Panc1 (cell line): Measurements from ENCODE around the gene RAET1E. TPM values are rescaled to one million over a fixed set of nuclear protein-coding genes. Genes with fewer than 3 reads are reported as not detected.

Source experiments
- ATAC-seq: fragments of 200-7000 bp; cut with Tn5 transposase; 2 replicates; pipeline ENCODE4 v1.9.1; 2020; ENCODE audit warnings: mild to moderate bottlenecking, moderate library complexity
- BruUV-seq: library from RNA; stranded (reverse); fragments of 400-500 nt; replicated peaks from 2 replicates; lab custom pipeline; 2021; lab: Mats Ljungman, UMichigan
- CTCF ChIA-PET: fragments of 300-600 bp; sonication (Branson Sonifier 250); formaldehyde crosslinking; loops from one replicate; lab custom pipeline; 2022; ENCODE audit warnings: antibody characterized with exemption; lab: Charles Lee
- POLR2A ChIA-PET: fragments of 300-600 bp; sonication (Branson Sonifier 250); formaldehyde crosslinking; loops from one replicate; lab custom pipeline; 2022; ENCODE audit warnings: antibody characterized with exemption; lab: Charles Lee
- DNase-seq: peaks from one replicate; pipeline ENCODE4 v3.0.0-alpha.2; 2010; ENCODE audit warnings: low read depth, low spot score
- H3K27ac ChIP-seq: 2 replicates; pipeline ENCODE4 v1.5.1; 2011; ENCODE audit warnings: mild to moderate bottlenecking, low read length, inconsistent platforms
- H3K27me3 ChIP-seq: fragments of 200-500 bp; sonication (Bioruptor generic); 2 replicates; pipeline ENCODE4 v1.6.0; 2014; ENCODE audit warnings: low read length, inconsistent platforms; ENCODE audit not compliant: control insufficient read depth, insufficient read depth
- H3K36me3 ChIP-seq: fragments of 200-500 bp; sonication (Bioruptor generic); 2 replicates; pipeline ENCODE4 v1.5.1; 2014; ENCODE audit warnings: inconsistent platforms, mild to moderate bottlenecking, low read length, moderate library complexity; ENCODE audit not compliant: control insufficient read depth, insufficient read depth
- H3K4me1 ChIP-seq: 2 replicates; pipeline ENCODE4 v1.5.1; 2011; ENCODE audit warnings: inconsistent platforms, mild to moderate bottlenecking, low read length, moderate library complexity; ENCODE audit not compliant: control insufficient read depth, insufficient read depth
- H3K4me3 ChIP-seq, 2 experiments: 2 replicates each; pipeline ENCODE4 v1.5.1; 2011 to 2012; ENCODE audit warnings: low read depth in 2 of 2, low read length in 2 of 2, mild to moderate bottlenecking in 2 of 2, inconsistent platforms in 1 of 2, moderate library complexity in 1 of 2
- H3K9me3 ChIP-seq: fragments of 200-500 bp; sonication (Bioruptor generic); 2 replicates; pipeline ENCODE4 v1.5.1; 2014; ENCODE audit warnings: low read depth, mild to moderate bottlenecking, inconsistent platforms, low read length, moderate library complexity; ENCODE audit not compliant: control insufficient read depth, insufficient read depth
- CTCF ChIP-seq: fragments of 450-650 bp; IDR thresholded peaks from 2 replicates; pipeline ENCODE4 v1.5.1; 2017; ENCODE audit warnings: mild to moderate bottlenecking
- POLR2AphosphoS5 ChIP-seq: IDR thresholded peaks from 2 replicates; pipeline ENCODE4 v1.6.1; 2012; ENCODE audit warnings: mild to moderate bottlenecking, low read depth, low read length, moderate library complexity
- REST ChIP-seq, 2 experiments: IDR thresholded peaks; 2 replicates each; pipeline ENCODE4 v1.6.1; 2011 to 2012; ENCODE audit warnings: low read depth in 2 of 2, control low read depth in 1 of 2, low read length in 1 of 2, mild to moderate bottlenecking in 1 of 2, moderate library complexity in 1 of 2; ENCODE audit not compliant: insufficient read depth in 1 of 2
- SIN3A ChIP-seq: IDR thresholded peaks from 2 replicates; pipeline ENCODE4 v1.6.1; 2012; ENCODE audit warnings: low read depth, mild to moderate bottlenecking, low read length, moderate library complexity, borderline replicate concordance; ENCODE audit not compliant: insufficient read depth
- TCF7L2 ChIP-seq: IDR thresholded peaks from 2 replicates; pipeline ENCODE4 v1.6.1; 2011; ENCODE audit warnings: mild to moderate bottlenecking, low read depth, low read length, inconsistent platforms
- in situ Hi-C: cut with HindIII; loops from 2 replicates; pipeline ENCODE4 v1.10.0; 2016; ENCODE audit warnings: low sequenced_read_pairs, low pct_unique_long_range_greater_than_20kb
- intact Hi-C: fragments of 100-400 bp; cut with micrococcal nuclease; formaldehyde crosslinking; loops from one replicate; pipeline ENCODE4 v1.10.0; 2022; ENCODE audit not compliant: unreplicated experiment
- total RNA-seq: library from RNA; stranded (reverse); gene quantifications from one replicate; pipeline ENCODE4 v1.2.1, GENCODE V29; 2021; ENCODE audit not compliant: unreplicated experiment

The RAET1E gene
- total RNA-seq, 1 experiment from 2014 or later = 1.8 TPM

- intact Hi-C loops = no loop called here
- Histone ChIP-seq H3K4me3 (no peak overlapping the region), H3K36me3 (no peaks in the 10 kb centered on the region), H3K4me1 (no peaks in the 10 kb centered on the region), H3K27me3 (no peaks in the 10 kb centered on the region), H3K27ac (no peak overlapping the region), H3K9me3 (peaks cover 6% of the 10 kb centered on the region; the same call in 1 of the 2 replicates)
- in situ Hi-C loops = no loop called here
- POLR2A ChIA-PET = interaction anchor here (0.6 kb wide), 1 partner anchor 15 kb away, joined by 4 read pairs; no protein-coding TSS in a partner anchor
- ATAC-seq (no peak), DNase-seq (no peak)
- no TSS peak for BruUV-seq
- TF ChIP-seq SIN3A (no peak), POLR2AphosphoS5 (no peak), REST (IDR thresholded peaks at IDR 0.05; ENCODE audit: insufficient read depth in 1 of 2, low read depth in 2 of 2, low read length in 1 of 2) (no peak), CTCF (no peak), TCF7L2 (no peak)
- CTCF ChIA-PET = interaction anchor here (0.6 to 1.2 kb wide), 2 partner anchors 62 to 210 kb away, joined by 3 read pairs; no protein-coding TSS in a partner anchor
These were observed 7.5 kb upstream of the RAET1E start for GRCh38 chr6:149905371-149905910.

DNA sequence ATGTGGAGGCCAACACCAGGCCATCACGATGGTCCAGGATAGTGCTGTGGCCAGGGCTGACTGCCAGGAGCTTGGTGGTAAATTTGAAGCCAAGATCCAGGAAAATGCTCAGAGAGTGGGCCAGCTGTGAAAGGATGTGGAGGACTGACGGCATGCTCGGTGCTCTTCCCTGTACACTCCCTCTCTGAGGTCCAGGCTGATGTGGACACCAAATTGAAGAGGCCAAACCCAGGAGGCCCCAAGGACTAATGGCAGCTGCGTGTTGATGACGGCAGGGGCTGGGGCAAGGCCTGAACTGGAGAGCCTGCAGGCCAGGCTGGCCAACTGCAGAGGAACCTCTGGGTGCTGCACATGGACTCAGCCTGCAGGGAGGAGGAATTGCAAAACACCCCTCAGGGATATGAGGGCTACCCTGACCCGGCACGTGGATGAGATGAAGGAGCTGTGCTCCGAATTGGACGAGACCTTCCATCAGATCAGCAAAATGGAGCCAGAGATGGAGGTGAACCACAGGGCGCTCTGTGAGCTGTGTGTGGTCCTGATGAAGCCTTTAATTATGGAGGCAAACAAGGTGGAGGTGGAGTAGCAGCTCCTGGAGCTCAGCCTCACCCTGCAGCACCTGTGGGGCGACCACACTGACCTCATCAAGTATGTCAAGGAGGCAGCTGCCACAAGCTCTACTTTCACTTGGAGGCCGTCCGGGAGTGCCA lies 6.9 kb upstream of the RAET1E start:
- no peaks in the 10 kb centered on the region for H3K27me3 ChIP-seq
- no TSS peak for BruUV-seq
- DNase-seq = no peak
- H3K9me3 ChIP-seq = peaks cover 6% of the 10 kb centered on the region; the same call in 1 of the 2 replicates
- H3K36me3 ChIP-seq = no peaks in the 10 kb centered on the region
- POLR2A ChIA-PET = no interaction called here
- H3K4me3 ChIP-seq = no peak overlapping the region
- no peak overlapping the region for H3K27ac ChIP-seq
- H3K4me1 ChIP-seq = no peaks in the 10 kb centered on the region
- intact Hi-C loops = no loop called here
- 0 out of 2 replicates have a peak, but pooled peaks have one; percentile 22 for ATAC-seq
- CTCF ChIA-PET = interaction anchor here (1.2 kb wide), 1 partner anchor 61 kb away, joined by 3 read pairs; no protein-coding TSS in a partner anchor
- TF ChIP-seq CTCF (no peak), POLR2AphosphoS5 (no peak), REST (IDR thresholded peaks at IDR 0.05; ENCODE audit: insufficient read depth in 1 of 2, low read depth in 2 of 2, low read length in 1 of 2) (no peak), TCF7L2 (no peak), SIN3A (no peak)
- in situ Hi-C loops = no loop called here
